Renal cortical epithelial cell (primary cell): ENCODE results near the gene SLC7A10. TPM values are rescaled to one million over a fixed set of nuclear protein-coding genes. Genes with fewer than 3 reads are reported as not detected.
"Not testable (repeated sequence)": the region's sequence is repeated elsewhere in the genome, so short reads cannot be mapped to it uniquely, and the experiment has no call there.

ENCODE experiments used
- DNase-seq: peaks from one replicate; pipeline ENCODE4 v3.0.0-alpha.2; 2011; ENCODE audit warnings: low read depth
- total RNA-seq: library from RNA; depleted of rRNA; stranded (reverse); fragments of >200 nt; gene quantifications from 2 replicates; pipeline ENCODE4 v1.2.3, GENCODE V29; 2014

The SLC7A10 gene
- total RNA-seq, 1 donor from 2014 or later = not detected

DNA sequence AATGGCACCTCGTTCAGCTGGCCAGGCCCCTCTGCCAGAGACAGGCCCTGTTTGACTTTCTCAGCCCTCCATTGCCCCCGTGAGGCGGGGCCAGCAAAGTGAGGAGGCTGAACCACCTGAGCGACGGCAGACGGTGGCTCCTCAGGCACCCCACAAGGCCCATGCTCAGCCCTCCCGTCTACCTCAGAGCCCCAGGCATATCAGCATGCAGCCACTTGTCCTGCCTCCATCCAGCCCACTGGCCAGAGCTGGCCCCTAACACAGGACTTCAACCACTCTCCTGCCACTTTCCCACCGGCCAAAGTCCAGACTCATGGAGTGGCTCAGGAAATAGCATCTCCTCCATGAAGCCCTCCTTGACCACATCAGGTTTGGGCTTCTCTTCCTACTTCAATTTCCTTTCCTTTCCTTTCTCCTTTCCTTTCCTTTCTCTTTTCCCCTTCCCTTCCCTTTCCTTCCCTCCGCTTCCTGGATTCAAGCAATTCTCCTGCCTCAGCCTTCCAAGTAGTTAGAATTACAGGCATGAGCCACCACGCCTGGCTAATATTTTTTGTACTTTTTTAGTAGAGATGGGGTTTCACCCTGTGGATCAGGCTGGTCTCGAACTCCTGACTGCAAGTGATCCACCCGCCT is 9.3 kb downstream of the SLC7A10 start:
- DNase-seq = no peak

DNA sequence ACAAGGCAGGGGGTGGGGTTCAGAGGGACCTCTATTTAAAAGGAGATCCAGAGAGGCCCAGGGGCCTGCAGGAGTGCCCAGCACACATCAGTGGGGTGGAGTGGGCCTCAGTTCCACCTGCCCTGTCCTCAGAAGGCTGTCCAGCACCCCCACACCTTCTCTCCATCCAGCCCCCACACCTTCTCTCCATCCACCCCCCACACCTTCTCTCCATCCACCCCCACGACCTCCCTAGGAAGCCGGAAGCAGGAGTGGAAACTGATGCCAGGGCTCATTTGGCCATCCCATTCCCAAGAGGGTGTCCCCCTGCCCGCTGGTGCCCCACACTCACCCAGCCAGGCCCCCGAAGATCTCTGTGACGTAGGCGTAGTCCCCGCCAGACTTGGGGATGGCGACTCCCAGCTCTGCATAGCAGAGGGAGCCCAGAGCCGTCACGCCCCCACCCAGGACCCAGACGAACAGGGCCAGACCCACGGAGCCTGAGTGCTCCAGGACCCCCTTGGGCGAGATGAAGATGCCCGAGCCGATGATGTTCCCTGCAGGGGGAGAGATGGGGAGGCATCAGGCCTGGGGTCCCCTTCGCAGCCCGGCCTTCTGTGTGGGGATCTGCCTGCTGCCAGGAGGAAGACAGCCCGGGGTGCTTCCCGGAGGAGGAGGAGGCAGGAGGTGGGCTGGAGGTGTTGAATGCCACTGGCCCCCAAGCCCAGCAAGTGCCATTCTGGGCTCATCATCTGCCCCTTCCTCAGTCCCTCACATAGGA is 10.0 kb downstream of the SLC7A10 start:
- no peak for DNase-seq

DNA sequence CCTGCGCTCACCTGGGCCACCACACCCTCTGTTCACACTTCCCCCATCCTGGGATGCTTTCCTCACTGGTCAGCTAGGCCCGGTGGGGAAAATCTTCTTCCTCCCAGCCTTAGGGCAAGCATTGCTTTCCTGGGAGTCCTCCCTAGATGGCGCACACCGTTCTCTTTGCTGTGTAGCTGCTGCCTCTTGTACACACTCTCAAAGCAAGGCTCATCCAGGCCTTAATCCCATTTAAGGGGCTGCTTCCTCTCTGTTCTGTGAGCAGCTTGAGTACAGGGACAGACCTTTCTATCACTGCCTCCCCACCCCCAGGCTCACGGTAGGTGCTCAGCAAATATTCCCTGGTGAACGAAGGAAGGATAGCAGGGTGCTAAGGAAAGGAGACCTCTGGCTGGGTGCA is 11.1 kb downstream of the SLC7A10 start:
- no peak for DNase-seq

DNA sequence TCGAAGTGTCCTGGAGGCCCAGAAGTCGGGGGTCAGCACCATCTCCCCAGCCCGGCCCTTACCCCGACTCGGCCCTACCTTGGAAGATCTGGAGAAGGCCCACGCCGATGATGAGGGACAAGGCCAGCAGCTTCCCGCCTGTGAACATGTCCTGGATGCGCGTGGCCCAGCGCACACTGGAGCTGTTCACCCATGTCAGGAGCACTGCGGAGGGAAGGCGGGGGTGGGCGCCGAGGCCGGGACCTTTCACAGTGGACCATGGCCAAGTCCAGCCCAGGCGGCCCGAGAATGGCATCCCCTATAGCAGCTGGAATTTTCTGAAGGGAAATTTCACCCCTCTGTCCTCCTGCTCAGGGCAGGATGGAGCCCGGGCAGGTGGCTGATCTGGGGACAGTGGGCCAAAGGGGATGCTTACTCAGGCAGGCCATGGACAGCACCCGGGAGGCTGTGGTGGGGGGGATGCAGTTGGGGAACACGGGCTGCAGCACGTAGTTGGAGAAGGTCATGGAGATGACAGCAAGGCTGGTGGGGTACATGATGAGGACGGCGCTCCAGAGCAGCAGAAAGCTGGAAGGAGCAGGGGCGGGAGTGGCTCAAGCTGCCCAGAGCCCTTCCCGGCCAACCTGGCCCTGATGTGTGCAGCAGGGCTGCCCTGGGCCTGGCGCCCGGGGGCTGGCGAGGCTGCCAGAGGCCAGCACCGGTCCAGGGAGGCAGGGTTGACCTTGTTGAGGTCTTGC is 13.0 kb downstream of the SLC7A10 start:
- DNase-seq = no peak

DNA sequence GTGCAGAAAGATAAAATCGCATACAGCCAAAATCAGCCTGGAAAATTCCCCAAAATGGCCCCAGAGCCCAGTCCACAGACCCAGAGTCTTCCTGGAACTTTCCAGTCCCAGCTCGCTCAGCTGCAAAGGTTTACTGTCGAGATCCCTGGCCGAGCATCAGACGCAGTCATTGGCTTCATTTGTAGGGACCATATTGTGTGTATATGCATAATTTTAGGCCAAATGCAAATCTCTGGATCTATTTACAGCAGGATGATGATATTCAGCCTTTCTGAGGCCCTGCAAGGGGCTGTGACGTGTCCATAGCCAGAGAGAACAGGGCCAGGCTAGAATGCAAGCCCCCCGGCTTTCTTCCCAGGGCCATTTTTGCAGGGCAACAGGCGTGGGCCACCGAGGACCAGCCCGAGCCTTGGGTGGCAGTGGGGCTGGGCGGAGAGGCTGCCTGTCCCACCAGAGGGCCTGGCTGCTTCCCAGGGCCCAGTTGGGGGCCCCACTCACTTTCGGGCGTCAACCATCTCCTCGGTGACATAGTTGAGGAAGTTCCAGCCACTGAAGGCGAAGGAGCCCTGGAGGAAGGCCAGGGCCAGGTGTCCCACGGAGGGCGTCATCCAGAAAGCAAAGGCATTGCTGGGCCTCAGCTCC is 13.7 kb downstream of the SLC7A10 start:
- DNase-seq = no peak

DNA sequence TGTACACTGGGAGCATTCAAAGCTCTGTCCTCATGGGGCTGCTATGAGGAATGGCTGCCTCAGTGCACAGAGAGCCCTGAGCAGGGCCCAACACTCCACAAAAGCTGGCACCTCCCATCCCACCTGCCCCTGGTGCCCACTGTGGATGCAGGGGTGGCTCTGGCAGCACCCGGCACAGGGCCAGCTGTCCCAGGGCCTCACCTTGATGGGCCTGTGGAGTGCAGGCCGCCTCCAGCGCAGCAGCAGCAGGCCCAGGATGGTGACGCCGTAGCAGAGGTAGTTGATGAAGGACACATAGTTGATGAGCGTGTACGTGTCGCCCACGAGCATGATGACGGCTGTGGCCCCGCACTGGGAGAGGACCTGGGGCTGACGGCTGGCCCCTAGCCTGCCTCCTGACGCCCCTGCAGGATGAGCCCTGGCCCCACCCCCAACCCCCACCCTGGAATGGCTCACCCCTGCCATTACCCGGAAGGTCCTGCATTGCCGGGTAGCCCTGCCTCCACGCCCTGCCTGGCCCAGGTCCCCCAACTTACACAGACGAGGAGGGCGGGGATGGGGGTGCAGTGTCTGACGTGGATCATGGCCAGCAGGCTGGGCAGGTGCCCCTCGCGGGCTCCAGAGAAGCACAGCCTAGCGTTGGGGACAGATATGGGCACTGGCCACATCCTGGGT is 15.2 kb downstream of the SLC7A10 start:
- no peak for DNase-seq

DNA sequence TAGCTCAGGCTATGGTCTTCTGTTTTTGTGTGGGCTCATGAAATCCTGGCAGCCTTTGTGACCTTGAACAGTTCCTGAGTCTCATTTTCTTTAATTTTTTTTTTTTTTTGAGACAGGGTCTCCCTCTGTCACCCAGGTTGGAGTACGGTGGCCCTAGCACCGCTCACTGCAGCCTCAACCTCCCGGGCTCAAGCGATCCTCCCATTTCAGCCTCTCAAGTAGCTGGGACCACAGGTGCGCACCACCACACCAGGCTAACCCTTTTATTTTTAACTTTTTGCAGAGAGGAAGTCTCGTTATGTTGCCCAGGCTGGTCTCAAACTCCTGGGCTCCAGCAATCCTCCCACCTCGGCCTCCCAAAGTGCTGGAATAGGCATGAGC is 15.8 kb downstream of the SLC7A10 start:
- DNase-seq = not testable (repeated sequence)

DNA sequence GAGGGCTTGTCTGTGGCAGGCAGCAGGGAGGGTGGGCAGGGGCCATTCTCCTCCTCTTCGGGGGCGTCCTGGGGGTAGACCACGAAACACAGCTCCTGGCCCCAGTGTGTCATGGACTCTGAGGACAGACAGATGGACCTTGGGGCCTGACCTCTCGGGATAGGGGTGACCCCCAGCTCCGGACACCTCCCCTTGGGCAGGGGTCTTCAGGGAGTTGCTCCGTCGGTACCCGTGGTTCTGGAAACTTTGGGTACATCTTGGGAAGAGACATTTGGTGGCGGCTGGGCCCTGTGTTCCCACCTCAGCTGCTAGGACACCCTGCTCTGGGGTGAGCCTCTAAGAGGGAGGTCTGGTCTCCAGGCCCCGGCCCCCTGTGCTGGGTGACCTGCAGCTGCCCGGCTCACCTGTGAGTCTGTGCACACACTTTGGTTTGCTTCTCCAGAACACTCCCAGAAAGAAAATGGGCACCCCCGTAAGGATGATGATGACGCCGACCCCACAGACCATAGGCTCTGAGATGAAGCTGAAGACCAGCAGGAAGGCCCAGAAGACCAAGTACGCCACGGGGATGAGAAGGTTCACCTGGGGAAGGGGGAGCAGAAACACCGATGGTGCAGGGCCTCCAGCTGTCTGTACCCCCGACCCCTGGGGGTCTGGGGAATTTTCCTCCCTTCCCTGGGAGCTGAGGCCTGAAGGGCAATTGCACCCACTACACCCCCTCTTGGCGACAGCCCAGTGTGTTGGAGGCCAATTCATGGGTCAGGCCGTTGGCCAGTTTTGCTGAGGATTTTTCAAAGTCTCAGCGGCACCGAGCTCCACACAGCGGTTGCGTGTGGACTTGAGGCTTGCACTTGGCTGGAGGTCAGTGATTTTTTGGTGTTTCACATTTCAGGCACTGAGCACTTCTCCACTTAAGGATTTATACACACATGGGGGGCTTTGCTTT is 16.5 kb downstream of the SLC7A10 start:
- no peak for DNase-seq

DNA sequence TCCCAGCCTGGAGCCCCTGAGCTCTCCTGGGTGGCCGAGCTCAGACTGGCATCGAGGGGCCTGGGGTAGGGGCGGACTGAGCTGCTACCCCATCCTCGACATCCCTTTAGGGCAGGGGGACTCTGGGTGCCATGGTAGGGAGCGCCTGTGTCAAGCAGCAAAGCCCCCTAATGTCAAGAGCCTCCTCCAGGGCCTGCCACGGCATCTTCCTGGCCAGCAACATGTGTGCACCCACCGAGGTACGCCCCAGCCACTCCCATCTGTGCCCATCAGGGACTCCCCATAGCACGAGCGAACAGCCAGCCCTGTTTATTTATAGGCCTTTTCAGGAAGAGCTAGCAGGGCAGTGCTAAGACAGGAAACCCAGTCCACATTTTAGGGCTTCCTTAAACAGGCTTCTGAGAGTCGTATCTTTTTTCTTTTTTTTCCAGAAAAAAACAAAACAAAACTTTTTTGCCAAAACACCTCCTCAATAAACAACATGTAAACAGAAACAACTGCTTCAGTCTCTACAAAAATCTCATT is 17.2 kb downstream of the SLC7A10 start:
- DNase-seq = no peak

DNA sequence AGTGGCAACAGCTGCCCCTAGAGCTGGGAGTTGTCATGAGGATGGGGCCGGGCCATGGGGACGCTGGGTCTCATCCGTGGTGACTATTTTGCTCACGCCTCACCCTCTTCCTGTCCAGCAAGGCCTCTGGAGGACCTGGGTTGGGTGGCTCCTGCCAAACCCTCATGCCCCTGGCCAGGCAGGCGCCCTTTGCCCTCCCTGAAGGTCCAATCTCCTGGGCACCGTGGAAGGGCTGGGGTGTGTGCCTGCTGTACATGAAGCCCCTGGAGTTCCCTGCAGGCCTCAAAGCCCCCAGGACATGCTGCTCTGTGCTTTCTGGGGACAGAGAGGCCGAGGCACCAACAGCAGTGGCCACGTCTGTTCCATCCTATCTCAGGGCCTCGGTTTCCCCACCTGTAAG is 17.7 kb downstream of the SLC7A10 start:
- no peak for DNase-seq

DNA sequence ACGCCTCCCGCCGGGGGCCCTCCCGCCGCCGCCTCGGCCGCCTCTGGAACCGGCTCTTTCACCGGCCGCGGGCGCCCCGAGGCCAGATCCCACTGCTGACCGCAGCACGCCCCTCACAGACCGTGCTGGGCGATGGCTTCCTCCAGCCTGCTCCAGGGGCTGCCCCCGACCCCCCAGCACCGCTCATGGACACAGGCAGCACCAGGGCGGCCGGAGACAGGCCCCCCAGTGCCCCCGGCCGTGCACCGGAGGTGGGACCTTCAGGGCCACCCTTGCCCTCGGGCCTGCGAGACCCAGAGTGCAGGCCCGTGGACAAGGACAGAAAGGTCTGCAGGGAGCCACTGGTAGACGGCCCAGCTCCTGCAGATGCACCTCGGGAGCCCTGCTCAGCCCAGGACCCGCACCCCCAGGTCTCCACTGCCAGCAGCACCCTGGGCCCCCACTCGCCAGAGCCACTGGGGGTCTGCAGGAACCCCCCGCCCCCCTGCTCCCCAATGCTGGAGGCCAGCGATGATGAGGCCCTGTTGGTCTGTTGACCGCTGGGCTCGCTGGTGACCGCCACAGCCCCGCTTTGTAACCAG is 18.5 kb downstream of the SLC7A10 start:
- DNase-seq = no peak

DNA sequence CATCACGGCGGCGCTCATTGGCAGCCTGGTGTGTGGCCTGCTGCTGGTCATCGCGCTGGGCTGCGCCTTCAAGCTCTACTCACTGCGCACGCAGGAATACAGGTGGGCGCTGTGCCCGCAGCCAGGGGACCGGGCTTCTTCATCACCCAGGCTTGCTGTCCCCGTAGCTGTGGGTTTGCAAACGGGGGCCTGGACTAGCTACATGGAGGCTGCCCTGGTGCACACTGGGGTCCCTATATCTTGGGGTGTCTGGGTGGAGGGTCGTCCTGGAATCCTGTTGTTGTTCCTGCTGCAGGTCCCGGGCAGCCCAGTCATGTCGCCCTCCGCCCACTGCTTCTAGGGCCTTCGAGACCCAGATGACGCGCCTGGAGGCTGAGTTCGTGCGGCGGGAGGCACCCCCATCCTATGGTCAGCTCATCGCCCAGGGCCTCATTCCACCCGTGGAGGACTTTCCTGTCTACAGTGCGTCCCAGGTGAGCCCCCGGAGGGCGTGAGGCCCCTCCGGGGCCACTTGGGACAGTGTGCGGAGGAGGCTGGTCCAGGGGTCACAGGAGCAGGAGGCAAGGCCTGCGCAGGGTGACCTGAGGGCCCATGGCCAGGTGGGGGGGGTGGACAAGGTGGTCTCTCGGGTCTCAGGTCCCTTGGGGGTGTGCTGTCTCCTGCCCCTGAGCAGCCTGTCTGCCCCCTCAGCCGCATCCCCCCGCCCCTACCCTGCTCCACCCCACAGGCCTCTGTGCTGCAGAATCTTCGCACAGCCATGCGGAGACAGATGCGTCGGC is 19.2 kb downstream of the SLC7A10 start:
- no peak for DNase-seq

DNA sequence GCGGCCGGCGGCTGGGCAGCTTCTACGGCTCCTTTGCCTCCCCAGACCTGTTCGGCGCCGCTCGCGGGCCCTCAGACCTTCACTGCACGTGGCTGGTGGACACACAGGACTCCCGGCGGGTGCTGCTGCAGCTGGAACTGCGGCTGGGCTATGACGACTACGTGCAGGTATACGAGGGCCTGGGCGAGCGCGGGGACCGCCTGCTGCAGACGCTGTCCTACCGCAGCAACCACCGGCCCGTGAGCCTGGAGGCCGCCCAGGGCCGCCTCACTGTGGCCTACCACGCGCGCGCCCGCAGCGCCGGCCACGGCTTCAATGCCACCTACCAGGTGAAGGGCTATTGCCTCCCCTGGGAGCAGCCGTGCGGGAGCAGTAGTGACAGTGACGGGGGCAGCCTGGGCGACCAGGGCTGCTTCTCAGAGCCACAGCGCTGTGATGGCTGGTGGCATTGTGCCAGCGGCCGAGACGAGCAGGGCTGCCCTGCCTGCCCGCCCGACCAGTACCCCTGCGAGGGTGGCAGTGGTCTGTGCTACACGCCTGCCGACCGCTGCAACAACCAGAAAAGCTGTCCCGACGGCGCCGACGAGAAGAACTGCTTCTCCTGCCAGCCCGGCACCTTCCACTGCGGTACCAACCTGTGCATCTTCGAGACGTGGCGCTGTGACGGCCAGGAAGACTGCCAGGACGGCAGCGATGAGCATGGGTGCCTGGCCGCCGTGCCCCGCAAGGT is 20.0 kb downstream of the SLC7A10 start:
- no peak for DNase-seq

DNA sequence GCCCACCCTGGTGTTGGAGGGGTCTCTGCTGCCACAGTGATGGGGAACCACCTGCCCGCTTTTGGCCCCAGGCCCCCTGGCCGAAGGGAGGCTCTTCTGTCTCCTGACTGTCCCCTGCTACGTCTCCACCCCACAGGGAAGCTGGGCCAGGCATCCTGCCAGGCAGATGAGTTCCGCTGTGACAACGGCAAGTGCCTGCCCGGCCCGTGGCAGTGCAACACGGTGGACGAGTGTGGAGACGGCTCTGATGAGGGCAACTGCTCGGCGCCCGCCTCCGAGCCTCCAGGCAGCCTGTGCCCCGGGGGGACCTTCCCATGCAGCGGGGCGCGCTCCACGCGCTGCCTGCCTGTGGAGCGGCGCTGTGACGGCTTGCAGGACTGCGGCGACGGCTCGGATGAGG is 20.5 kb downstream of the SLC7A10 start:
- DNase-seq = no peak

DNA sequence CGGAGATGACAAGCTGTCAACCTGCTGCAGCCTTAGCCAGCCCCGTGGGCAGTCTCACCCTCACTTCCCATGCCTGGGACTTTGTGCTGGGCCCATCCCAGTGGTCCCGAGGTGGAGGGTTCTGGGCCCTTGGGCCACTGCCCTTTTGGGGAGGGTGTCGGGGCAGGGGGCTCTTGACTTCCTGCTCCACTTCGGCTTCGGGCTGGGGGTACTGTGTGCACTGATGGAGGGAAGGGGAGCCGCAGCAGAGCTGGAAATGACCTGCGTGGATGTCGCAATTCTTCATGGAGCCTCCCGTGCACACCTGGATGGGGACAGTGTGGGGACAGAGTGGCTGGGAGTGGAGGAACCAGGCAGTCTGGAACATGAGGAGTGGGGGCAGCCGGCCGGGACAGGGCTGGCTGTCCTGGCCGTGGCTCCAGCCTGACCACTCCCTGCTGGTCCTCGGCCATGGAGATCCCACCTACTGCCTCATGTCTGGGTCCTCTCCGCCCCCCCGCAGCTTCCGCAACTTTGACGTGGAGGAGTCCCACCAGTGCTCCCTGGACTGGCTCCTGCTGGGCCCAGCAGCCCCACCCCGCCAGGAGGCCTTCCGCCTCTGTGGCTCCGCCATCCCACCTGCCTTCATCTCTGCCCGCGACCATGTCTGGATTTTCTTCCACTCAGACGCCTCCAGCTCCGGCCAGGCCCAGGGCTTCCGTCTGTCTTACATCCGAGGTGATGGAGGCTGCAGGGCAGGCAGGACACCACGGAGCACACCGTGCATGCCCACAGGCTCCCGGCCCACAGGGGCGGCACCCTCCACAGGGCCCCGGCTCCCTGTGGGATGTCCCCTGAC is 21.3 kb downstream of the SLC7A10 start:
- DNase-seq = no peak

DNA sequence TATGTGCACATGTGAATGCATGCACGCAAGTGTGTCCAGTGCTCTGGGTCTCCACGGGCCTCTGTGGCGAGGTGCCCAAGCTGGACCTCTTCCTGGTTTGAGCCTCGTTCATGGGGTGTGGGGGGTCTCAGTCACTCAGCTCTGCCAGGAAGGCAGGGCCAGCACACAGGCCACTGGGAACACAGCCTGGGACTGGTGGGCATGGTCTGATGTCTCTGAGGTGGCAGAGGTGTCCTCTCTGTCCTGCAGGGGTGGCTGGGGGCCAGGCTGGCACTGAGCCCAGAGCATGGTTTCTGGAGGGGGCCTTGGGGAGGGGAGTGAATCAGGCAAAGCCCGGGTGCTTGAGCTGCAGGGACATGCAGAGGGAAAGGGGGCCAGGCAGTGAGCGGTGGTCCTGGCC is 22.1 kb downstream of the SLC7A10 start:
- no peak for DNase-seq
